GM21528 (cell line): ENCODE results near the gene COL4A2.

Source experiments
- ATAC-seq: cut with Tn5 transposase; IDR thresholded peaks from one replicate; pipeline ENCODE4 v1.9.1; 2021; ENCODE audit warnings: mild to moderate bottlenecking, moderate library complexity; ENCODE audit not compliant: unreplicated experiment, low FRiP score

The COL4A2 gene

DNA sequence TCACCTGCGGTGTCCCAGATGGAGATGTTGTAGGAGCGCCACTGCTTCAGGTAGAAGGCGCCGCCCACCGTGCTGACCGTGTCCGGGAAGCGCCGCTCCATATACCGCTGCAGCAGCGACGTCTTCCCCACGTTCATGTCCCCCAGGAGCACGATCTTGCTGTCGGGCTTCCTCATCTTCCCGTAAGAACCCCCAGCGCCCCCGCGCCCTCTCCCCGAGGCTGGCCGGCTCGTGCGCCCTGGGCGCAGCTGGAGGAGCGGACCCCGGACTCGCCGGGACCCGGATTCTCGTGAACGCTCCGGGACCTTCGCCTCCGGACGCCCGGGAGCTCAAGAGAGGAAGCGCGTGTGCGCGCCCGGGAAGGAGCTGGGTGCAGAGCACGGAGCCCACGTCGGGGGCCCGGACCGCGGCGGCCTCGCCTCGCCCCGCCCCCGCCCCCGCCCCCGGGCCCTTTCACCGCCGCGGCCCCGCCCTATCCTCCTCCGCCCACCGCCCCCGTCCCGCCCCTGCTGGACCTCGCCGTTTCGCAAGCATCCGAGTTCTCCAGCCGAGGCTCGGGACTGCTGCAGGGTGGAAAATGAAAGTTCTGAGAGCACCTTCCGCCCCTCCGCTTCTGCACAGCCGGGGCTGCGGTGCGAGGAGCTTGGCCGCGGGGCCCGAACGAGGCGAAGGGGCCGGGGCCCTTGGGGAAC is 254.4 kb downstream of the COL4A2 start, which contains the start of gene RAB20:
TSS of gene RAB20 (minus strand) at position 379 of the 692 bp plus-strand sequence. CDS start at position 176, 203 bp downstream.
- peak; percentile 77 for ATAC-seq

DNA sequence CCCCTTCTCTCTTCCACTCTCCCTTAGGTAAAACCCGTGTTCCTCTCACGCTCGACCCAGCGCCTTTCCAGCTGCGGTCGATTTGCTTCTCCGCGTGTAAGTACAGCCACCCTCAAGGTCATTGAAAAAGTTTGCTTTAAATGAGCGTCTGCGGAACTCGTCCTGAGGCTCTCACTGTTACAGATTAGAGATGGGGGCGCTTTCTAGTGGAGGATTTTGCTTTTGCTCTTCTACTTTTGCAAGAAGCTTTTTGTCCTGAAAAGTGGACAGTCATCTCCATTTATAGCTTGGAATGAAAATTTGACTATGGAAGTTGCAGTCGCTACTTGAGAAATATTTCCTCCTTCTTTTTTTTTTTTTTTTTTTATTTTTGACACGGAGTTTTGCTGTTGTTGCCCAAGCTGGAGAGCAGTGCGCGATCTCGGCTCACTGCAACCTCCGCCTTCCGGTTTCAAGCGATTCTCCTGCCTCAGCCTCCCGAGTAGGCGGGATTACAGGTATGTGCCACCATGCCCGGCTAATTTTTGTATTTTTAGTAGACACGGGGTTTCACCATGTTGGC is 255.0 kb downstream of the COL4A2 start:
- ATAC-seq: no peak
